Colon (tissue), 2 donors: ENCODE data around the gene INAFM1.

Experiments used
- FAIRE-seq: peaks from 2 replicates; lab custom pipeline; 2012; peaks lifted over from hg19 to GRCh38; lab: Jason Lieb, UNC
- donor health status: control.
- donor health status: control.

The INAFM1 gene

DNA sequence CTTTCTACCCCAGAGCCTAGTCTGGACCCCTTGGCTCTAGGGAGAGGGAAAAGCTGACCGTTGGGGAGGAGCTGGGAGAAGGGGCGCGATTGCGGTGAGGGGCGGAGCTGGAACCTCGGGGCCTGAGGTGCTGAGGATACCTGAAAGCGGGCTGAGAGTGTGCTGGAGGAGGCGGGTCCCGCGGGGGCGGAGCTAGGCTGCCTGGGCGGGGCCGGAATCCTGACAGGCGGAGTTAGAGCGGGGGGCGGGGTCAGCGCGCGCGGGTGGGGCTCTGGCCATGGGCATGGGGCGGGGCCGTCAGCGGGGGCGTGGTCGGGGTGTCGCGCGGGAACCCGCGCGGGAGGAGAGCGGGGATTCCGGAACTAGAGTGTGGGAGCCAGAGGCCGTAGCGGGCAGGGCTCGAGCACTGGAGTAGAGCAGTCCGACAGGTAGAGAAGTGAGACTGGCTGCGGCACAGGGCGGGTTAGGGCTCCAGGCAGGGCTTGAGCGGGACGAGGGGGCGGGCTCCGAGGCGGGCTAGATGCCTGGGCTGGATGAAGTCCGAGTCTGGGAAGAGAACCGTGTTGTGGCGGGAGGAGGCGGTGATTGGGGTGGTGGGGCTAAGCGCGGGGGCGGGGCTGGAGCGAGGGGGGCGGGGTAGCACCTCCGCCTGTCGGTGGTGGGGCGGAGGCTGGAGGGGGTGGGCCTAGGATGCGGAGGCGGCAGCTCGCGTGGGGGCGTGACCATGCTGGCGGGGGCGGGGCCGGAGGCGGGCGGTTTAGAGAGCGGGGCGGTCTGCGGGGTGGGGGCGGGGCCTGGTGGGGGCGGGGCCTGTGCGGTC is at the start of gene INAFM1:
INAFM1 (plus strand) TSS at position 815 of the 820 bp plus-strand sequence. CDS start 35 bp downstream, outside the sequence.
- no peak for FAIRE-seq

DNA sequence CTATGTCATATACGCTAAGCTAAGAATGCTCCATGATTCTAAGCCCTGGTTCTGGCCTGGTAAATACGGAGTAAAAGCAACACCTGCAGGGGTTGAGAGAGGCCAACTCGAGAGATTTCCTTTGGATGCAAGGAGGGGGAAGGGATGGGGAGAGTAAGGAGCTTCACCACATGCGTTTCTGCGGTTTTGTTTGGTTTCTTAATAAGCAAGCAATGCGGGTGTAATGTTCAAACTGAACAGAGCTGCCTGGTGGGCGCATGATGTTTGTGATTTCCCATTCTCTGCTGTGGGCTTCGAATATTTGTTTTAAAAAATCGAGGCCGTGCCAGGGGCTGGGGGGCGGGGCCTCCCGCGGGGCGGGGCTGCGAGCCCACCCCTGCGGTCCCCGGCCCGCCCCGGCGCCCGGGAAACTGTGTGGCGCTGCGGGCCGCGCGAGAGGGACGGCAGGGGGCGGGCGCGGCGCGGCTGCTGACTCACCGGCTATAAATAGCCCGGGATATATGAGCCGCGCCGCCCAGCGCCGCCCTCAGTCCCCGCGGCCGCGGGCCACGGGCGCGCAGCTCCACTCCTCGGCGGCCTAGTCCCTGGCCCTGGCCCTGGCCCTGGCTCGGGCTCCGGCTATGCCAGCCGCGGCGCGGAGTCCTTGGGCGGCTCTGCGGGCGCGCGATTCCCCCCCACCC is 48.8 kb upstream of the INAFM1 start:
- FAIRE-seq: no peak

DNA sequence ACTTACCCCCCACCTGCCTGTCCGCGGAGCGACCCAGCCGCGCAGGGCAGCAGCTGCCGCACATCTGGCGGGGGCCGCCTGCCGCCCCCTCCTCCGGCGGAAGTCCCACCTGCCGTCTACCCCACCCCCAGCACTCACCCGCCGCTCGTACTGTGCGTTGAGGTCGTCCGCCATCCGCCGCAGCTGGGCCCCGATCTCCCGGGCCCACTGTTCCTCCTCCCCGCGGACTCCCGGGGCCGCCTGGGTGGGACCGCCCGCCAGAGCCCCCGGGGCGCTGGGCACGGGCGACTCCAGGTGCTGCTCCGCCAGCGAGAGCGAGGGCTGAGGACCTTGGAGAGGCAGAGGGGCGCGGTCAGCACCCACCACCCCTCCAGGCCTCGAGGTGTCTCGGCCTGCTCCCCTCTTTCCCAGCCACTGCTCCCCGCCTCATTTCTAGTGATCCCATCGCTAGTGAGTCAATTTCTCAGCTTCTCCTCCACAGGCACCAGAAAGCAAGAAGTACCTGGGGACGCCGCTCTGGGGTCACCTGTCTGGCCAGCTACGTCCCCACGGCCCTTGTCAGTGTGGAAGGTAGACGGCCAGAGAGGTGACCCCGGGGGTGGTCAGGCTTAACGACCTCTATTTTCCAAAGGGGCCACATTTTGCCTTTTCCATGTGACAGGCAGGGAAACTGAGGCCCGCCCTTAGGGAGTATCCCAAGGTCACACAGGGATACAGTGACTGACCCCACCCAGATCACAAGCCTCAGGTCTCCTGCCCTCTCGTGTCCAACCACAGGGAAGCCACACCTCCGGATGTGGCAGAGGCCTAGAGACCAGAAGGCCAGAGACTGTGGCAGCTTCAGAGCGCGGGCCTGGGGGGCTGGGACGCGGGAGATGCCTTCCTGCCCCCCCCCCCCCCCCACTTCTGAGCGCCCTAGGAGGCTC is 48.0 kb upstream of the INAFM1 start:
- no peak for FAIRE-seq

- FAIRE-seq: no peak
Measured at GRCh38 chr19:47227352-47228167, 47.1 kb upstream of the INAFM1 start.

GRCh38 chr19:47228168-47228936 is 46.3 kb upstream of the INAFM1 start:
- no peak for FAIRE-seq

DNA sequence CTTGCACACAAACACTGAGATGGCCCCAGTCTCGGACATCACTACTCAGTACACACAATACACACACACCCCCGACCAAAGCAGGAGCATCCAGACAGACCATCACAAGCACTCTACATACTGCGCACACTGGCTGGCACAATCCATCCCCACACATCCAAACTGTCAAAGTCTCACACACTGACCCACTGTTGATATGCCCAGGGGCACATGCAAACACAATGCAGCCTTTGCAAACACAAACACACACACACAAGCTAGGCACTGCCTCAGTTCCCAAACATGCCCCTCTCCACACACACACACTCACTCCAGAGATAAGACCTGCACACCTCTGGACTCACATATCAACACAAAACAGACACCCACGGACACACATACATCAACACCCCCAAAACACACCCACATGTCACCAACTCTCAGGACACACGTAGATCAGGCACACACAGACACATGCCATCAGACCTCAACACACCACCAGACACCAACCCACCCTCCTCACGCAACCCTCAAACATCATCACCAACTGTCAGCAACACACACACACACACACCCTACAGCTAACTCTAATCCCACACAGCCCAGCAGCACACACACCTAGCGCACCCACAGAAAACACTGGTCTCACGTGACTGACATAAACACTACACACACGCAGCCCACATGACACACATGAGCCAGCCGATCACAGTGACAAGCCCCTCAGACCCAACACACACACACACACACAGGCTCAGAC is 45.6 kb upstream of the INAFM1 start:
- FAIRE-seq: no peak

DNA sequence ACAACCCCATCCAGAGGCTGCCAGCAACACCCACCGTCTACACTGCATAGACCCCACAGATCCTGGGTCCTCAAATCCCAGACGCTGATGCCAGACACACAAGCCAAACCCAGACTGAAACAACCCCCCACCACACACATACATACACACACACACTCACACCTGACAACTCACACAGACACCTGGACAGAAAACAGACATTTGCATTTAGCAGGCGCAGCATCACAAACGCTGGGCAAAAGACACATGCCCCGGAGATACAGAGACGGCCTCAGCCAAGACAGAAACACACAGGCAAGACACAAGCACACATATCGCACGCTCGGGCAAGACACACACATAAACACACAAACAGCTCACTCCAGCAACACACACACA is 45.0 kb upstream of the INAFM1 start:
- no peak for FAIRE-seq

GRCh38 chr19:47230054-47230920 is 44.4 kb upstream of the INAFM1 start:
- FAIRE-seq: no peak

DNA sequence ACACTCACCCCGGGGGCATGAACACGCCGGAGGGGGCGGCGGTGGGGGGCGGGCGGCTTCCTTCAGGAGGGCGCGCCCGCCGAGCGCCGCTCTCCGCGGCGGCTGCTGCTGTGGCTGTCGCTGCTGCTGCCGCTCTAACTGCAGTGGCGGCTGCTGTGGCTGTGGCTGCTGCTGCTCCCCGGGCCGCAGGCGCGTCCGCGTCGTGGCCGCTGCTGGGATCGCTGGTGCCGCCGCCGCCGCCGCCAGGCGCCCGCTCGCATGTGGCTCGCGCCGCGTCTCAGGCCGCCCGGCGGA is 43.8 kb upstream of the INAFM1 start, which contains the start of gene BBC3:
BBC3 (minus strand) TSS at position 279 of the 294 bp plus-strand sequence. CDS start 2,768 bp downstream, outside the sequence.
- FAIRE-seq: no peak

DNA sequence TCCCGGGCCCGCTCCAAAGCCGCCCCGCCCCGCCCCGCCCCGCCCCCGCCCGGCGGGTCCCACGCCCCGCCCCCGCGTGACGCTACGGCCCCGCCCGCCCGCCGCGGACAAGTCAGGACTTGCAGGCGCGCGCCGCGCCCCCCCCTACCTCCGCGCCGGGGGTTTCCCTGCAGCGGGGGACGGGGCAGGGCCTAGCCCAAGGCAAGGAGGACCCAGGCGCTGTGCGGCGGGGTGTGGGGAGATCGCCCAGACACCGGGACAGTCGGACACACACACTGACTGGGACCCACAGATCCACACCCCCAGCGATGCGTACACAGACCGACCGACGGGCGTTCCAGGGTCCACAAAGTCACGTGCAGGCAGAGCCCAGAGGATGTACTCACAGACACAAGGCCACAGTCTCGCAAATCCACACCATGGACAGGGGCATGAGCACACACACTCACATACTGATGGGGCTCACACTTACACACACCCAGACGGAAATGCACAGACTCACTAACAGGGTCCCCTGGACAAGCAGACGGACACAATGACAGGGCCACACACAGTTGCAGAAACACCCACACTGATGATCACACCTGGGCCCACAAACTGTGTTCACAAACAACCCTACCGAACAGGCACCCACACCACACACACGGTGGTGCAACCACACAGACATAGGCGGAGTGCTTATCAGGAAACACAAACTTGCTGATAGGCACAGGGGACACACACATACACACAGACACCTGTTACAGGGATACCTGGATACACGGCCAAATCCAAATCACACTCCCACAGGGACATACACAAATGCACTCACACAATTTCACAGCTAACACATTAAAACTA is 43.2 kb upstream of the INAFM1 start:
- no peak for FAIRE-seq

DNA sequence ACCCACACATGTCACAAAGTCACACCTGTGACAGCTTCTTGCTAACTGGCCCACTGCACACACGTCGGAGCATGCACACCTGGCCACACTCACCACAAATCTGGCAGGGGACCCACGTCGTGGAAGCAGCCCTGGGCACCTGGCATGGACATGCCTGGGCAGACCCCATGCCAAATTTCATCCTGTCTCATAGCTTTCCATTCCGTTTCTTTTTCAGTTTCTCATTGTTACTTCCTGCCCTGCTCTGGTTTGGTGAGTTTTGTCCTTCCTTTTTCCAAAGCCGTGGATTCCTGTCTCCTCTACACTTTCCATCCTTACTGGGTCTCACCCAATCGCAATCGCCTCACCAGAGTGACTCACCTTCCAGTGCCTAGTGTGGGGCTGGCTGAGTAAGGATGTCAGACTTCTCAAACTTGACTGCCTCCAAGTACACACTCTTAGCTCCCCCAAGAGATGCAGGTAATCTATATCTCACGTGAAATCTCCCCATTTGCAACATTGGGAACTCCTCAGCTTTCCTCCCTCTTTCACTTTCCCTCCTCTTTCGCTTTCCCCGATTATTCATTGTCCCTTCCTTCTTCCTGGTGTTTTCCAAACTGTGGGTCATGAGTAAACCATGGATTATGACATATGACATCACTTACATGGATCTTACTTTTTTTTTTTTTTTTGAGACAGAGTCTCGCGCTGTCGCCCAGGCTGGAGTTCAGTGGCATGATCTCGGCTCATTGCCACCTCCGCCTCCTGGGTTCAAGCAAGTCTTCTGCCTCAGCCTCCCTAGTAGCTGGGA is 42.1 kb upstream of the INAFM1 start:
- FAIRE-seq: no peak

DNA sequence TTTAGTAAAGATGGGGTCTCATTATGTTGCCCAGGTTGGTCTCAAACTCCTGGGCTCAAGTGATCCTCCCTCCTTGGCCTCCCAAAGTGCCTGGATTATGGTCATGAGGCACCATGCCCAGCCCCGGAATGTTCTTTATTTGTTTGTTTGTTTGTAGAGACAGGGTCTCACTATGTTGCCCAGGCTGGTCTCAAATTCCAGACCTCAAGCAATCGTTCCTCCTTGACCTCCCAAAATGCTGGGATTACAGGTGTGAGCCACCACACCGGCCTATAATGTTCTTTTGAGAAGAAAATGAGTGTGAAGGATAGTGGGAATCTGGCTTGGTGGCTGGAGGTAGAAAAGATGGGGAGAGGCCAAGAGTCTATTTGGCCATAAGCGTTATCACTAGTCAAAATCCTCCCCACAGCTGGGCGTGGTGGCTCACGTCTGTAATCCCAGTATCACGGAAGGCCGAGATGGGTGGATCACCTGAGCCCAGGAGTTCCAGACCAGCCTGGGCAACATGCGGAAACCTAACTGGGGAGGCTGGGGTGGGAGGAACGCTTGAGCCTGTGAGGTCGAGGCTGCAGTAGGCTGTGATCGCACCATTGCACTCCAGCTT is 38.5 kb upstream of the INAFM1 start:
- FAIRE-seq: no peak

- no peak for FAIRE-seq
Measured at GRCh38 chr19:47239152-47239551, 35.5 kb upstream of the INAFM1 start.

DNA sequence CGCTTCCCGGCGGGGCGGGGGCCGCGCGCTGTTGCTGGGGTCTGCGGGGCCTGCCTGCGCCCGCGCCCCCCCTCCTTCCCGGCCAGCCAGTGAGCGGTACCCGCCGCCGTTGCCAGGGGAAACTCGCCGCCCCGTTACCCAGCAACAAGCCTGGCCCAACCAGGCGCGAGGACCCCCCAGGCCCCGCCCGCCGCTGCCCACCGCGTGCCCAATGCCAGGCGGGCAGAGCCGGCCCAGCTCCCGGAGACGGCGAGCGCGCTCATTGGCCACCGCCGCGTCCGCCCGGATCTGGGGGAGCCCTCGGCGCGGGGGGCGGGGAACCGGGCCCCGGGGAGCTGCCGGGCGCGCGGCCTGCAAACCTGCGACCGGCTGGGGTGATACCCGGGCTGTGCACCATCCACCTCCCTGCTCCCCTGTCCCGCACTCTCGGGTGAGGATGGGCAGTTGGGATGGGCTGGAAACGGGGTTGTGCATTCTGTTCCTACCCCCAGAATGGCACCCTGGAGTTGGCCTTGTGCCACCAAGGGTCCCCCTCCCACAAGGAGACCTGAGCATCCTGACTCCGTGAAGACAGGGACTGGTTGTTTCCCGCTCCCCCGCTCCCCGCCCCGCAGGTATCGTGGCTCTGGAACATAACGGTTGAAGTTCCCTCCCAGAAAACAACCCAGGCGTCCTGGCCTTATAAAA is 34.9 kb upstream of the INAFM1 start:
- FAIRE-seq: no peak

GRCh38 chr19:47240556-47240955 is 34.1 kb upstream of the INAFM1 start:
- no peak for FAIRE-seq
